Endodermal cell (in vitro differentiated cells): ENCODE results near the gene EID2. TPM values are rescaled to one million over a fixed set of nuclear protein-coding genes. Genes with fewer than 3 reads are reported as not detected.

Experiments used
- DNase-seq: peaks from one replicate; pipeline ENCODE4 v3.0.0-alpha.2; 2017
- H3K27ac ChIP-seq: 2 replicates; pipeline ENCODE4 v1.5.1; 2013; ENCODE audit warnings: mild to moderate bottlenecking, low read depth, low read length, moderate library complexity
- H3K27me3 ChIP-seq: 2 replicates; pipeline ENCODE4 v1.6.1; 2013; ENCODE audit warnings: mild to moderate bottlenecking, low read length, moderate library complexity; ENCODE audit not compliant: insufficient read depth, control insufficient read depth, poor library complexity, severe bottlenecking
- H3K36me3 ChIP-seq: 2 replicates; pipeline ENCODE4 v1.7.0; 2013; ENCODE audit warnings: mild to moderate bottlenecking, low read length, moderate library complexity; ENCODE audit not compliant: control insufficient read depth, insufficient read depth
- H3K4me1 ChIP-seq: one replicate; pipeline ENCODE4 v1.7.0; 2013; ENCODE audit warnings: low read length; ENCODE audit not compliant: control insufficient read depth, insufficient read depth
- H3K4me3 ChIP-seq: 2 replicates; pipeline ENCODE4 v1.5.1; 2013; ENCODE audit warnings: mild to moderate bottlenecking, low read length, moderate library complexity
- H3K9ac ChIP-seq: 2 replicates; pipeline ENCODE4 v1.6.1; 2013; ENCODE audit warnings: mild to moderate bottlenecking, low read length, moderate library complexity; ENCODE audit not compliant: poor library complexity, severe bottlenecking; ENCODE audit errors: extremely low read depth
- H3K9me3 ChIP-seq: 2 replicates; pipeline ENCODE4 v1.6.1; 2013; ENCODE audit warnings: mild to moderate bottlenecking, low read length, moderate library complexity; ENCODE audit not compliant: control insufficient read depth
- H3K27ac Mint-ChIP-seq: 2 replicates; pipeline ENCODE4 v1.8.0; 2020; ENCODE audit warnings: mixed read lengths
- H3K27me3 Mint-ChIP-seq: 2 replicates; pipeline ENCODE4 v1.8.0; 2021; ENCODE audit warnings: mild to moderate bottlenecking, mixed read lengths; ENCODE audit not compliant: insufficient read depth
- H3K36me3 Mint-ChIP-seq: 2 replicates; pipeline ENCODE4 v1.8.0; 2020; ENCODE audit warnings: low read depth, mixed read lengths
- H3K4me1 Mint-ChIP-seq: 2 replicates; pipeline ENCODE4 v1.8.0; 2020; ENCODE audit warnings: mixed read lengths
- H3K4me3 Mint-ChIP-seq: 2 replicates; pipeline ENCODE4 v1.8.0; 2020; ENCODE audit warnings: mild to moderate bottlenecking, moderate library complexity, mixed read lengths
- H3K9me3 Mint-ChIP-seq: 2 replicates; pipeline ENCODE4 v1.8.0; 2020; ENCODE audit warnings: mild to moderate bottlenecking, mixed read lengths
- WGBS, 2 experiments: methylation state at CpG; one replicate each; pipeline versions ENCODE4 v1.1.5 to v1.1.7; 2013; ENCODE audit warnings: missing lambda C conversion rate in 2 of 2, mixed read lengths in 1 of 2; ENCODE audit not compliant: insufficient coverage in 1 of 2, insufficient read length in 1 of 2; 5-methylcytosine and 5-hydroxymethylcytosine counted together
- total RNA-seq, 2 donors: library from RNA; stranded (reverse); fragmentation: NEBNext Ultra II Directional in 1 of 2; extraction: Animal tissue kit (Norgen Biotek cat#: 25700) in 1 of 2; gene quantifications; 2 replicates in 1 of 2; 3 replicates in 1 of 2; pipeline ENCODE4 v1.2.1, GENCODE V29; 2021
- TF ChIP-seq, protein P1 (sequence below): fragments of 200-600 bp; sonication (generic); conservative IDR thresholded peaks from 2 replicates; pipeline ENCODE4 v1.5.0; 2021; ENCODE audit warnings: antibody characterized with exemption, mild to moderate bottlenecking

The EID2 gene
- total RNA-seq, 2 donors from 2014 or later: 24.0 to 29.7 TPM

DNA sequence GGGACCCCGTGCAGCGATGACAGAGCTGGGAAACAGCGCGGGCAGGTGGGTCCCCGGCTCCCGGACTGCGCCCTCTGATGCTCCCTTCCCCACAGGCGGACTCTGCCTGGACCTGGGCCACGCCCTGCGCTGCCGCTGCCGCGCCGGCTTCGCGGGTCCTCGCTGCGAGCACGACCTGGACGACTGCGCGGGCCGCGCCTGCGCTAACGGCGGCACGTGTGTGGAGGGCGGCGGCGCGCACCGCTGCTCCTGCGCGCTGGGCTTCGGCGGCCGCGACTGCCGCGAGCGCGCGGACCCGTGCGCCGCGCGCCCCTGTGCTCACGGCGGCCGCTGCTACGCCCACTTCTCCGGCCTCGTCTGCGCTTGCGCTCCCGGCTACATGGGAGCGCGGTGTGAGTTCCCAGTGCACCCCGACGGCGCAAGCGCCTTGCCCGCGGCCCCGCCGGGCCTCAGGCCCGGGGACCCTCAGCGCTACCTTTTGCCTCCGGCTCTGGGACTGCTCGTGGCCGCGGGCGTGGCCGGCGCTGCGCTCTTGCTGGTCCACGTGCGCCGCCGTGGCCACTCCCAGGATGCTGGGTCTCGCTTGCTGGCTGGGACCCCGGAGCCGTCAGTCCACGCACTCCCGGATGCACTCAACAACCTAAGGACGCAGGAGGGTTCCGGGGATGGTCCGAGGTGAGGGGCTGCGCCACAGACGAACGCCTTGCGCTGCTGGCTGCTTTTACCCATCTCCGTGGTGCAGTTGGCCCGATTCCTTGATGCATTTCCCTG is 32.8 kb downstream of the EID2 start:
- Histone ChIP-seq H3K27me3 (peaks cover 65% of the 10 kb centered on the region), H3K9me3 (peaks cover 5% of the 10 kb centered on the region), H3K9ac (no peak overlapping the region), H3K36me3 (no peaks in the 10 kb centered on the region), H3K27ac (no peak overlapping the region), H3K4me1 (no peaks in the 10 kb centered on the region), H3K4me3 (peak overlapping the region; percentile 79)
- TF ChIP-seq, protein P1, sequence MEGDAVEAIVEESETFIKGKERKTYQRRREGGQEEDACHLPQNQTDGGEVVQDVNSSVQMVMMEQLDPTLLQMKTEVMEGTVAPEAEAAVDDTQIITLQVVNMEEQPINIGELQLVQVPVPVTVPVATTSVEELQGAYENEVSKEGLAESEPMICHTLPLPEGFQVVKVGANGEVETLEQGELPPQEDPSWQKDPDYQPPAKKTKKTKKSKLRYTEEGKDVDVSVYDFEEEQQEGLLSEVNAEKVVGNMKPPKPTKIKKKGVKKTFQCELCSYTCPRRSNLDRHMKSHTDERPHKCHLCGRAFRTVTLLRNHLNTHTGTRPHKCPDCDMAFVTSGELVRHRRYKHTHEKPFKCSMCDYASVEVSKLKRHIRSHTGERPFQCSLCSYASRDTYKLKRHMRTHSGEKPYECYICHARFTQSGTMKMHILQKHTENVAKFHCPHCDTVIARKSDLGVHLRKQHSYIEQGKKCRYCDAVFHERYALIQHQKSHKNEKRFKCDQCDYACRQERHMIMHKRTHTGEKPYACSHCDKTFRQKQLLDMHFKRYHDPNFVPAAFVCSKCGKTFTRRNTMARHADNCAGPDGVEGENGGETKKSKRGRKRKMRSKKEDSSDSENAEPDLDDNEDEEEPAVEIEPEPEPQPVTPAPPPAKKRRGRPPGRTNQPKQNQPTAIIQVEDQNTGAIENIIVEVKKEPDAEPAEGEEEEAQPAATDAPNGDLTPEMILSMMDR: no peak
- Mint-ChIP-seq H3K27me3 (peaks cover 79% of the 10 kb centered on the region), H3K9me3 (peaks cover 9% of the 10 kb centered on the region), H3K36me3 (no peaks in the 10 kb centered on the region), H3K4me3 (peak overlapping the region; percentile 61), H3K4me1 (no peaks in the 10 kb centered on the region), H3K27ac (no peak overlapping the region)
- WGBS, 2 experiments: 0 to 4% methylated on average over 35 to 96 of the region's 96 CpGs
- peak; percentile 91 for DNase-seq

DNA sequence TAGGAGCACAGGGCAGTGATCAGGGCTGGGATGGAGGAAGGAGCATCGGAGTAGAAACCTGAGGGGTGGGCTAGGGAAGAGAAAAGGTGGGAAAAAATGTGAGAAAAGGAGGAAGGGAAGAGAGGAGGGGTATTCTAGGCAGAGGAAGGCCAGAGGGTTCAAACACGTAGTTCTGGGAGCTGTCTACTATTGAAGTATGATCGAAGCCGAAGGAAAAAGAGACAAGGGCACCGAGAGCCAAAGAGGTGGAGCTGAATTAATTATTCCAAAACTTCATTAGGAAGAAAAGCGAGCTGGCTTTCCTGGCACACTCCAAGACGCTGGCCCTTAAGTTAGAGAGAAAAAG is 33.4 kb downstream of the EID2 start:
- H3K9ac ChIP-seq: no peak overlapping the region
- no peak overlapping the region for H3K4me3 Mint-ChIP-seq
- DNase-seq: no peak
- peaks cover 5% of the 10 kb centered on the region for H3K9me3 ChIP-seq
- no peaks in the 10 kb centered on the region for H3K4me1 ChIP-seq
- H3K4me1 Mint-ChIP-seq: no peaks in the 10 kb centered on the region
- 67 to 68% methylated on average over 7 of the region's 7 CpGs for WGBS, 2 experiments
- H3K4me3 ChIP-seq: no peak overlapping the region
- H3K27ac Mint-ChIP-seq: no peak overlapping the region
- peaks cover 65% of the 10 kb centered on the region for H3K27me3 ChIP-seq
- H3K27me3 Mint-ChIP-seq: peaks cover 81% of the 10 kb centered on the region
- peaks cover 9% of the 10 kb centered on the region for H3K9me3 Mint-ChIP-seq
- no peak overlapping the region for H3K27ac ChIP-seq
- no peaks in the 10 kb centered on the region for H3K36me3 ChIP-seq
- TF ChIP-seq, protein P1: no peak
- H3K36me3 Mint-ChIP-seq: no peaks in the 10 kb centered on the region

DNA sequence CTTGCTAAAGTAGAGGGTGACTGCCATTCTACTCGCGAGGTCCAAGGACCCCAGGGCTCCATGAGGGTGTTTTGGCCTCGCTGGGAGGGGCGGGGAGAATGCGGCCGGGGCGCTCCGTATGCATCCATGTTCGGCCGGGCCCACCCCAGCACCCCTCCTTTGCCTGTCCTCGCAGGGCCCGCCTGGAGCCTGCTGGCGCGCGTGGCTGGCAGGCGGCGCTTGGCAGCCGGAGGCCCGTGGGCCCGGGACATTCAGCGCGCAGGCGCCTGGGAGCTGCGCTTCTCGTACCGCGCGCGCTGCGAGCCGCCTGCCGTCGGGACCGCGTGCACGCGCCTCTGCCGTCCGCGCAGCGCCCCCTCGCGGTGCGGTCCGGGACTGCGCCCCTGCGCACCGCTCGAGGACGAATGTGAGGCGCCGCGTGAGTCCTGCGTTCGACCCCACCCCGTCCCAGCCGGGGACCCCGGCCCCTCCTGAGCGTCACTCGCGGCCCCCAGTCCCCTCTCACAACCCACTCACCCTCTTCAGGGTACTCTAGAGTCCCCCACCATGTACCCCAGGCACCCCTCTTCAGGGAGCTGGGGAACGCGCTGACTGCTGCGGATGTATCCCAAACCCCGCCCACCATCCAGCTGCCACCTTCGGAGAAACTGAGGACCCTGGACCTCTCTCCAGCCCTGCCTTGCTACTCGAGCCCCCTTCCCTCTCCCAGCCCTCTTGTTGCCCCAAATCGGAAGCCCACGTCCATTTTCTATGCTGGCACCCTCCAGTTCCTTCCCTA is 37.1 kb downstream of the EID2 start:
- H3K9me3 ChIP-seq: peaks cover 5% of the 10 kb centered on the region
- 24 to 26% methylated on average over 22 to 69 of the region's 69 CpGs for WGBS, 2 experiments
- DNase-seq: peak; percentile 92
- peaks cover 9% of the 10 kb centered on the region for H3K4me1 Mint-ChIP-seq
- no peak overlapping the region for H3K27ac Mint-ChIP-seq
- no peaks in the 10 kb centered on the region for H3K36me3 Mint-ChIP-seq
- TF ChIP-seq, protein P1: peak; percentile 96
- H3K27me3 ChIP-seq: peaks cover 82% of the 10 kb centered on the region
- no peak overlapping the region for H3K9ac ChIP-seq
- H3K9me3 Mint-ChIP-seq: peaks cover 11% of the 10 kb centered on the region
- H3K4me1 ChIP-seq: no peaks in the 10 kb centered on the region
- peaks cover 93% of the 10 kb centered on the region for H3K27me3 Mint-ChIP-seq
- H3K4me3 ChIP-seq: no peak overlapping the region
- no peak overlapping the region for H3K27ac ChIP-seq
- H3K36me3 ChIP-seq: no peaks in the 10 kb centered on the region
- no peak overlapping the region for H3K4me3 Mint-ChIP-seq
